ENCODE measurements around the gene DIAPH1. TPM values are rescaled to one million over a fixed set of nuclear protein-coding genes. Genes with fewer than 3 reads are reported as not detected.

DIAPH1 gene
- total RNA-seq, 1 donor from 2014 or later, result 99.1 TPM

GRCh38 chr5:141570655-141571054 lies 48.1 kb downstream of the DIAPH1 start:
- Mint-ChIP-seq H3K9me3 (no peaks in the 10 kb centered on the region), H3K4me3 (no peak overlapping the region), H3K27ac (ENCODE audit: unreplicated experiment) (no peak overlapping the region), H3K4me1 (no peaks in the 10 kb centered on the region), H3K36me3 (ENCODE audit: low read depth) (peaks cover 7% of the 10 kb centered on the region), H3K27me3 (ENCODE audit: low read depth) (no peaks in the 10 kb centered on the region)
- TF ChIP-seq CTCF (conservative IDR thresholded peaks at IDR 0.05), result no peak
- no peak for DNase-seq (ENCODE audit: low read depth, low spot score)

- Mint-ChIP-seq H3K27me3 (ENCODE audit: low read depth) (no peaks in the 10 kb centered on the region), H3K27ac (ENCODE audit: unreplicated experiment) (no peak overlapping the region), H3K36me3 (ENCODE audit: low read depth) (peaks cover 17% of the 10 kb centered on the region), H3K4me1 (peaks cover 7% of the 10 kb centered on the region), H3K4me3 (no peak overlapping the region), H3K9me3 (peaks cover 2% of the 10 kb centered on the region)
- peak; percentile 90 for TF ChIP-seq CTCF (conservative IDR thresholded peaks at IDR 0.05)
- DNase-seq (ENCODE audit: low read depth, low spot score), result no peak
These were observed 51.2 kb downstream of the DIAPH1 start for GRCh38 chr5:141567513-141568117.

- H3K27me3 Mint-ChIP-seq (ENCODE audit: low read depth), result no peaks in the 10 kb centered on the region
- no peak overlapping the region for H3K4me3 Mint-ChIP-seq
- no peak for TF ChIP-seq CTCF (conservative IDR thresholded peaks at IDR 0.05)
- H3K9me3 Mint-ChIP-seq, result peaks cover 3% of the 10 kb centered on the region
- peak overlapping the region; percentile 21 for H3K27ac Mint-ChIP-seq (ENCODE audit: unreplicated experiment)
- H3K36me3 Mint-ChIP-seq (ENCODE audit: low read depth), result peaks cover 17% of the 10 kb centered on the region
- DNase-seq (ENCODE audit: low read depth, low spot score), result no peak
- H3K4me1 Mint-ChIP-seq, result peaks cover 8% of the 10 kb centered on the region
These were observed 52.8 kb downstream of the DIAPH1 start for GRCh38 chr5:141565826-141566570.

GRCh38 chr5:141564216-141564692 lies 54.5 kb downstream of the DIAPH1 start:
- H3K4me3 Mint-ChIP-seq, result no peak overlapping the region
- peaks cover 24% of the 10 kb centered on the region for H3K36me3 Mint-ChIP-seq (ENCODE audit: low read depth)
- H3K27me3 Mint-ChIP-seq (ENCODE audit: low read depth), result no peaks in the 10 kb centered on the region
- peak; percentile 66 for DNase-seq (ENCODE audit: low read depth, low spot score)
- peaks cover 5% of the 10 kb centered on the region for H3K9me3 Mint-ChIP-seq
- H3K27ac Mint-ChIP-seq (ENCODE audit: unreplicated experiment), result peak overlapping the region; percentile 96
- H3K4me1 Mint-ChIP-seq, result peaks cover 25% of the 10 kb centered on the region
- TF ChIP-seq CTCF (conservative IDR thresholded peaks at IDR 0.05), result peak; percentile 98

- Mint-ChIP-seq H3K27ac (ENCODE audit: unreplicated experiment) (peak overlapping the region; percentile 99), H3K27me3 (ENCODE audit: low read depth) (no peaks in the 10 kb centered on the region), H3K9me3 (peaks cover 5% of the 10 kb centered on the region), H3K4me3 (peak overlapping the region; percentile 73), H3K4me1 (peaks cover 42% of the 10 kb centered on the region), H3K36me3 (ENCODE audit: low read depth) (peaks cover 31% of the 10 kb centered on the region)
- peak; percentile 67 for DNase-seq (ENCODE audit: low read depth, low spot score)
- peak; percentile 84 for TF ChIP-seq CTCF (conservative IDR thresholded peaks at IDR 0.05)
These were observed 57.9 kb downstream of the DIAPH1 start for GRCh38 chr5:141560725-141561483.

Measured in neural crest cell (in vitro differentiated cells).